Endothelial cell (in vitro differentiated cells): ENCODE results near the gene P2RY11. TPM values are rescaled to one million over a fixed set of nuclear protein-coding genes. Genes with fewer than 3 reads are reported as not detected.

Experiments
- DNase-seq: peaks from one replicate; pipeline ENCODE4 v3.0.0; 2021; ENCODE audit warnings: low spot score
- H3K27ac Mint-ChIP-seq: one replicate; pipeline ENCODE4 v1.8.0; 2021; ENCODE audit warnings: mixed read lengths, inconsistent platforms; ENCODE audit not compliant: unreplicated experiment
- H3K27me3 Mint-ChIP-seq: one replicate; pipeline ENCODE4 v1.8.0; 2021; ENCODE audit warnings: mild to moderate bottlenecking, moderate library complexity, mixed read lengths, inconsistent platforms; ENCODE audit not compliant: unreplicated experiment
- H3K36me3 Mint-ChIP-seq: one replicate; pipeline ENCODE4 v1.8.0; 2021; ENCODE audit warnings: mild to moderate bottlenecking, low read depth, mixed read lengths, inconsistent platforms; ENCODE audit not compliant: unreplicated experiment
- H3K4me1 Mint-ChIP-seq: one replicate; pipeline ENCODE4 v1.8.0; 2021; ENCODE audit warnings: mild to moderate bottlenecking, mixed read lengths, inconsistent platforms; ENCODE audit not compliant: unreplicated experiment
- H3K4me3 Mint-ChIP-seq: one replicate; pipeline ENCODE4 v1.8.0; 2021; ENCODE audit warnings: mild to moderate bottlenecking, mixed read lengths, inconsistent platforms; ENCODE audit not compliant: unreplicated experiment
- H3K9me3 Mint-ChIP-seq: one replicate; pipeline ENCODE4 v1.8.0; 2021; ENCODE audit warnings: mixed read lengths, inconsistent platforms; ENCODE audit not compliant: unreplicated experiment
- total RNA-seq: library from RNA; stranded (reverse); fragmentation: NEBNext Ultra II Directional; extraction: Animal tissue kit (Norgen Biotek cat#: 25700); gene quantifications from one replicate; pipeline ENCODE4 v1.2.1, GENCODE V29; 2021; ENCODE audit not compliant: unreplicated experiment
- TF ChIP-seq, protein P1 (sequence below): fragments of 200-600 bp; sonication (generic); IDR thresholded peaks from one replicate; pipeline ENCODE4 v1.5.0; 2021; ENCODE audit warnings: antibody characterized with exemption; ENCODE audit not compliant: unreplicated experiment

P2RY11 gene
- total RNA-seq, 1 donor from 2014 or later: 16.3 TPM

- H3K9me3 Mint-ChIP-seq: no peaks in the 10 kb centered on the region
- no peak for DNase-seq
- H3K4me3 Mint-ChIP-seq: peak overlapping the region; percentile 80
- TF ChIP-seq, protein P1, sequence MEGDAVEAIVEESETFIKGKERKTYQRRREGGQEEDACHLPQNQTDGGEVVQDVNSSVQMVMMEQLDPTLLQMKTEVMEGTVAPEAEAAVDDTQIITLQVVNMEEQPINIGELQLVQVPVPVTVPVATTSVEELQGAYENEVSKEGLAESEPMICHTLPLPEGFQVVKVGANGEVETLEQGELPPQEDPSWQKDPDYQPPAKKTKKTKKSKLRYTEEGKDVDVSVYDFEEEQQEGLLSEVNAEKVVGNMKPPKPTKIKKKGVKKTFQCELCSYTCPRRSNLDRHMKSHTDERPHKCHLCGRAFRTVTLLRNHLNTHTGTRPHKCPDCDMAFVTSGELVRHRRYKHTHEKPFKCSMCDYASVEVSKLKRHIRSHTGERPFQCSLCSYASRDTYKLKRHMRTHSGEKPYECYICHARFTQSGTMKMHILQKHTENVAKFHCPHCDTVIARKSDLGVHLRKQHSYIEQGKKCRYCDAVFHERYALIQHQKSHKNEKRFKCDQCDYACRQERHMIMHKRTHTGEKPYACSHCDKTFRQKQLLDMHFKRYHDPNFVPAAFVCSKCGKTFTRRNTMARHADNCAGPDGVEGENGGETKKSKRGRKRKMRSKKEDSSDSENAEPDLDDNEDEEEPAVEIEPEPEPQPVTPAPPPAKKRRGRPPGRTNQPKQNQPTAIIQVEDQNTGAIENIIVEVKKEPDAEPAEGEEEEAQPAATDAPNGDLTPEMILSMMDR: no peak
- H3K4me1 Mint-ChIP-seq: peaks cover 15% of the 10 kb centered on the region
- peaks cover 16% of the 10 kb centered on the region for H3K36me3 Mint-ChIP-seq
- H3K27me3 Mint-ChIP-seq: peaks cover 10% of the 10 kb centered on the region
- H3K27ac Mint-ChIP-seq: peak overlapping the region; percentile 78
These were observed 5.9 kb upstream of the P2RY11 start for GRCh38 chr19:10105509-10106099.

DNA sequence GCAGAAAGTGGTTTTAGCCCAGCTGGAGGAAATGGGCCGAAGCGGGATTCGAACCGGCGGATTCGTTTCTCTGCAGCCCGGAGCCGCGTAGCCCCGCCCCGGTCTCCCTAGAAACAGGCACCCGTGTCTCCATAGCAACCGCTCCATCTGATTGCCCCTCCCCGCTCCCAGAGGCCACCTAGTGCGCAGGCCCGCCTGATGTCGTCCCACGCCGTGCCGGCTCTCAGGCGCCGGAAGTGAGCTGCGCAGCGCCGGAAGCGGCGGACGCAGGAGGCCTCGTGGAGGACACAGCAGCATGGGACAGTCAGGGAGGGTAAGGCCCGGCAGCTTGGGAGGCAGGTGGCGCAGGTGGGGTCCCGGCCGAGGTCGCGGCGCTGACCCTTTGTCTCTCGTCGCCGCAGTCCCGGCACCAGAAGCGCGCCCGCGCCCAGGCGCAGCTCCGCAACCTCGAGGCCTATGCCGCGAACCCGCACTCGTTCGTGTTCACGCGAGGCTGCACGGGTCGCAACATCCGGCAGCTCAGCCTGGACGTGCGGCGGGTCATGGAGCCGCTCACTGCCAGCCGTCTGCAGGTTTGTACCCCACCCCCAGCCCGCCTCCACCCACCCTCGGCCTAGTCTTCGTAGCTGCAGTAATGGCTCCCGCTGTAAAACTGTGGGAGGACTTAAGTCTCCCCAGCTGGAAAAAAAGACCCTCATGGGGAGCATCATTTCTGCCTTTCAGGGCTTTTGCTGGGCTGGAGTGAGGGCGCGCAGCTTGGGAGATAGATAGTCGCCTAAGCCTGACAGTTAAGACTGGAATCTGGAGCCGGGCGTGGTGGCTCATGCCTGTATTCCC lies 5.2 kb upstream of the P2RY11 start, which contains the start of gene PPAN:
Gene PPAN, plus strand, starts transcription at position 263 of the 837 bp plus-strand sequence. Its CDS starts 33 bp downstream, at position 296.
- peaks cover 19% of the 10 kb centered on the region for H3K36me3 Mint-ChIP-seq
- no peaks in the 10 kb centered on the region for H3K9me3 Mint-ChIP-seq
- H3K27ac Mint-ChIP-seq: peak within 1 kb of the TSS; percentile 78
- H3K27me3 Mint-ChIP-seq: peaks cover 12% of the 10 kb centered on the region
- H3K4me3 Mint-ChIP-seq: peak within 1 kb of the TSS; percentile 80
- TF ChIP-seq, protein P1: no peak
- DNase-seq: peak; percentile 97
- H3K4me1 Mint-ChIP-seq: peaks cover 17% of the 10 kb centered on the region

DNA sequence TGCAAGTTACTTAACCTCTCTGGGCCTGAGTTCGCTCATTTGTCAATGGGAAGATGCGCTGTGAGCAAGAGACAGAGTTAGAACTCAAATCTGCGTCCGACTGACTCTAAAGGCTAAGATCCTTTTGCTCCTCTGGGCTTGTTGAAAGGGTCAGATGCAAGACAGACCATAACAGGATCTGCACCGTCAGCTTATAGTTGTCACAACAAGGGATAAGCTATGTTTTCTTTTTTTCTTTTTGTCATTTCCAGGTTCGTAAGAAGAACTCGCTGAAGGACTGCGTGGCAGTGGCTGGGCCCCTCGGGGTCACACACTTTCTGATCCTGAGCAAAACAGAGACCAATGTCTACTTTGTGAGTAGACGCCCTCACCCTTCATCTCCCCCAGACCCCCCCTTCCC lies 4.2 kb upstream of the P2RY11 start:
- Mint-ChIP-seq H3K27ac (peak overlapping the region; percentile 68), H3K36me3 (peaks cover 25% of the 10 kb centered on the region), H3K9me3 (no peaks in the 10 kb centered on the region), H3K4me1 (peaks cover 17% of the 10 kb centered on the region), H3K4me3 (peak overlapping the region; percentile 80), H3K27me3 (peaks cover 16% of the 10 kb centered on the region)
- DNase-seq: no peak
- TF ChIP-seq, protein P1: no peak

DNA sequence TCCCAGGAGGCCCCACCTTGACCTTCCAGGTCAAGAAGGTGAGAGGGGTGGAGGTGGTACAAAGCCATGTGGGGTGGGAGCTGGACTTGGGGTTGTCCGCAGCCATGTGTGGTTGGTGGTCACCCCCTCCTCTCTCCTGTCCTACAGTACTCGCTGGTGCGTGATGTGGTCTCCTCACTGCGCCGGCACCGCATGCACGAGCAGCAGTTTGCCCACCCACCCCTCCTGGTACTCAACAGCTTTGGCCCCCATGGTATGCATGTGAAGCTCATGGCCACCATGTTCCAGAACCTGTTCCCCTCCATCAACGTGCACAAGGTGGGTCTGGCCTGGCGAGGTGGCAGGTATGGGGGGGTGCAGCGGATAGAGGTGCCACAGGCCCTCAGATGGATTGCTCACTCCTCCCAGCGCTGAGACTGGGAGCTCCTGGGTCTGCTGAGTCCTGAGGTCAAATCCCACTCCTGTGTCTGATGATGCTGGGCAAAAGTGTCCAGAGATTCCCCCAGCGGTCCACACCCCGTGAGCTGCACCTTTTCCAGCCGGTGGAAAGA lies 3.6 kb upstream of the P2RY11 start:
- Mint-ChIP-seq H3K36me3 (peaks cover 32% of the 10 kb centered on the region), H3K27ac (no peak overlapping the region), H3K27me3 (peaks cover 20% of the 10 kb centered on the region), H3K4me3 (peak overlapping the region; percentile 80), H3K9me3 (no peaks in the 10 kb centered on the region), H3K4me1 (peaks cover 17% of the 10 kb centered on the region)
- TF ChIP-seq, protein P1: no peak
- no peak for DNase-seq
